Measurements from ENCODE around the gene ADGRG3.
"Not testable (repeated sequence)": the region's sequence is repeated elsewhere in the genome, so short reads cannot be mapped to it uniquely, and the experiment has no call there.

The ADGRG3 gene

DNA sequence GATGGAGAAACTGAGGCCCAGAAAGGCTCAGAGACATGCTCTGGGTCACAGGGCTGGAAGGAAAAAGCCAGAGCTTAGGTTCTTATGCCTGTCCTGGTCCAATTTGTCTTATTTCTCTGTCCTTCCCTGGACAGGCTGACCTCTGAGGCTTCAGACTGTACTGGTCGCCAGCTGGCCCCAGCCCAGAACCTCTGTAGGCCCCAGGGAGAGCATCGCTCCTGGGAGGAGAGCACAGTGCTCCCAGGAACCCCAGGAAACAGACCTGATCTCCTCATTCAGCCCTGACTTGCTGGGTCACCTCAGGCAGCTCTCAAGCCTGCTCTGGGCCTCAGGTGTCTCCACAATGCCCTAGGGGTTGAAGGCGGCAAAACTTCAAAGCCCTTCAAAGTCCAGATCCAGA lies 31.4 kb downstream of the ADGRG3 start:
- no peak for DNase-seq

DNA sequence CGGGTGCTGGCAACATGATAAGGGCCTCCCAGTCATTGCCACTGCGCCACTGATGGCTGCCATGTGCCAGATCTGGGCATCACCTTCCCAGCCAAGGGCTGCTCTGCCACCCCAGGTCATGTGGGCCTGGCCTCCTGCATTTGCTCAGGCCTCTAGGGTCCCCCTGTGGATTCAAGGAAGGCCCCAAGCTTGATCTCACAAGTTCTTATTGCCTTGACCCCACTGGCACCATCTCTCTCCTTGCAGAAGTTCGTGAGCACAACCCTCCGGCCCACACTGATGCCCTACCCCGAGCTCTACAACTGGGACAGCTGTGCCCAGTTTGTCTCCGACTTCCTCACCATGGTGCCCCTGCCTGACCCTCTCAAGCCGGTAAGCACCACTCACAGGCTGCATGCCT lies 31.8 kb downstream of the ADGRG3 start:
- no peak for DNase-seq

DNA sequence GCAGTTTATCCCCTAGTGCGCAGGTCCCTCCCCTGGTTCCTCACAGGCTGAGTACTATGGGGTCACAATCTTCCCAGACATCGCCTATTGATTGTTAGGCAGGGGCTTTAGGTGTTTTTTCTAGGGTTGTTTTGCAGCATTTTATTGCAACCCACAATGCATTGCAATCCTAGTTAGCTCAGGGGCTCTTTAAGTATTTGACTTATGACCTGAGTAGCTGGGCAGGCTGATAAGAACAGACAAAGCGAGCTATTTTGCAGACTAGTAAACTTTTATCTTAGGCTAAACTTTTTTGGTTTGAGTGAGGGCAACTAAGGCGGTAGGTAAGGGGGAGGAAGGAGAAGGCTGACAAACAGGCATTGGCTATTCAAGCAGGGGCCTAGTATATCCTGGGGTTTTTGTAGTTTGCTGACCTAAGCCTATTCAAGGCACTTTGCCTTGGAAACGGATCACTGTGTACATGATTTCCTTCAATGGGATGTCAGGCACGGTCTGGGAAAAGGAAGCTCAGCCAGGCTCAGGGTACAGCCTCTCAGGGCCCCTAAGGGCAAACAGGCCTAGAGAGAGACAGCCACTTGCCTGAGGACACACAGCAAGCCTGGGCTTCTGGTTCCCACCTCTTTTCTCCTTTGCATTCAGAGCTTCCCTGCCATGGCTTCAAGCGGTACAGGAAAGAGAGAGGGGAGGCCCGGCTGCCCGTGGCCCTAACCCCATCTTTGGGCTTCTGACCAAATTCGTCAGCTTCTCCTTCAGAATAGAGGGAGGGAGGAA lies 32.9 kb downstream of the ADGRG3 start:
- no peak for DNase-seq

DNA sequence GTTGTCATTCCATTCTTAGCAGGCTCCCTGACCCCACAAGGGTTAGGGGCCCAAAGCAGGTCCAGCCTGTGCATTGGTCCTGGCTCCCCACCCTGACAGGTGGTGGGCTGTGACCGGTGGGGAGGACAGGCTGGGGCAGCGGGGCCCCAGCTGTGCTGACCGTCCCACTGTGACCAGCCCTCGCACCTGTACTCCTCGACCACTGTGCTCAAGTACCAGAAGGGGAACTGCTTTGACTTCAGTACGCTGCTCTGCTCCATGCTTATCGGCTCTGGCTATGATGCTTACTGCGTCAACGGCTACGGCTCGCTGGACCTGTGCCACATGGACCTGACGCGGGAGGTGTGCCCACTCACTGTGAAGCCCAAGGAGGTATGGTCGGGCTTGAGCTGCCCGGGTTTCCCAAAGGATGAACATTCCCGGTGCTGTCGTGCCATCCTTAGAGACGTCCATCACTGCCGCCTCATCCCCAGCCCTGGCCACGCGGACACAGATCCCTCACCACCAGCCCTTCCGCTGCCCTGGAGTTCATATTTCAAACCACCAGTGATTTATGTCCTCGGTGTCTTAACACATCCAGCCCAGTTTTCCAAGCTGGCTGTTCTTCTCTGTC lies 33.8 kb downstream of the ADGRG3 start:
- DNase-seq: no peak

DNA sequence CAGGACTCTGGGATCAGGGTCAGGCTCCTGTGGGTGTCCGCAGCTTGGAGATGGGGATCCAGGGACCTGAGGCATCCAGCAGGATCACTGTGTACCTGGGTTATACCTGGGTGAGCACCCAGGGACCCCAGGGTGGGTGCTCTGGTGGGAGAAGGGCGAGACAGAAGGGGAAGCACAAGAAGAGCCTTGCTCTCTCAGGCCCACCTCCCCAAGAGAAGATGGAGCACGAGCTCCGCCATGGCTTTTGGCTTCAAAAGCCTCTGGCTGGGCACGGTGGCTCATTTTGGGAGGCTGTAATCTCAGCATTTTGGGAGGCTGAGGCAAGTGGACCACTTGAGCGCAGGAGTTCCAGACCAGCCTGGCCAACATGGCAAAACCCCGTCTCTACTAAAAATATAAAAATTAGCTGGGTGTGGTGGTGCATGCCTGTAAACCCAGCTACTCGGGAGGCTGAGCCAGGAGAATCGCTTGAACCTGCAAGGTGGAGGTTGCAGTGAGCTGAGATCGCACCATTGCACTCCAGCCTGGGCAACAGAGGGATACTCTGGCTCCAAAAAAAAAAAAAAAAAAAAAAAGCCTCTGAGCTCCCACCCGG lies 35.4 kb downstream of the ADGRG3 start:
- no peak for DNase-seq

DNA sequence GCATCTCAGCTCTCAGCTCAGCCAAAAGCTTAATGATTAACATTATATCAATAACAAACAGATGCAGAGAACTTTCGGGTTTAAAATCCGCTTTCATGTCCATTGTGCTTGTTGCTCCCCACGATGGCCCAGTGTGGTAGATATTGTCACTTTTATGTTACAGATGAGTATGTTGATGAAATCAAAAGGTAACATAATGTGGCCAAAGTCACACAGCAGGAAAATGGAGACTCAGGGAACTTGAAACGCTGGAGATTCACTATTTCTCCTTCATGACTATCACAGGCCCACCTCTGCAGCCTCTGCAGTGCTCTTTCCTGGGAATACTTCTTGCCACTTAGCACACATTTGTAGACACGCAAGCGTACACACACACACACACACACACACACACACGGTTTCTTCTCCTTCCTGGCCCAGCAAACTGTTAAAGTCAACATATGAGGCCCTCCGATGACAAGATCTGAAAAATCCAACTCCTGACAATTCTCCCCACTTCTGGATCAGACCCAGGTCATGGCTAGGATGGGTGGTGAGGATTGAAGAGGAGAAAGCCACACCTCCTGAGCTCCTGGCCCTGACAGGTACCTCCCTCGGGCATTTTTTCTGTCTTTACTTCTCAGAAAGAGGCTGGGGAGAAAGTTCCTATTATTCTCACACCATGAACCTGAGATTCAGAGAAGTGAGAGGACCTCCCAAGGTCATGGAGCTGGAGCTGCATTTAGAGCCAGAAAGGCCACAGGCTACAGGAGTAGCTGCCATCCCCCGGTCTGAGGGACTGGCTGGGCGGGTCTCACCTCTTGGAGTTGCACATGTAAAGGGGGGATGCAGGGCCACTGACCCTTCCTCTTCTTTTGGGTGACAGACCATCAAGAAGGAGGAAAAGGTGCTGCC lies 36.2 kb downstream of the ADGRG3 start:
- DNase-seq: no peak

DNA sequence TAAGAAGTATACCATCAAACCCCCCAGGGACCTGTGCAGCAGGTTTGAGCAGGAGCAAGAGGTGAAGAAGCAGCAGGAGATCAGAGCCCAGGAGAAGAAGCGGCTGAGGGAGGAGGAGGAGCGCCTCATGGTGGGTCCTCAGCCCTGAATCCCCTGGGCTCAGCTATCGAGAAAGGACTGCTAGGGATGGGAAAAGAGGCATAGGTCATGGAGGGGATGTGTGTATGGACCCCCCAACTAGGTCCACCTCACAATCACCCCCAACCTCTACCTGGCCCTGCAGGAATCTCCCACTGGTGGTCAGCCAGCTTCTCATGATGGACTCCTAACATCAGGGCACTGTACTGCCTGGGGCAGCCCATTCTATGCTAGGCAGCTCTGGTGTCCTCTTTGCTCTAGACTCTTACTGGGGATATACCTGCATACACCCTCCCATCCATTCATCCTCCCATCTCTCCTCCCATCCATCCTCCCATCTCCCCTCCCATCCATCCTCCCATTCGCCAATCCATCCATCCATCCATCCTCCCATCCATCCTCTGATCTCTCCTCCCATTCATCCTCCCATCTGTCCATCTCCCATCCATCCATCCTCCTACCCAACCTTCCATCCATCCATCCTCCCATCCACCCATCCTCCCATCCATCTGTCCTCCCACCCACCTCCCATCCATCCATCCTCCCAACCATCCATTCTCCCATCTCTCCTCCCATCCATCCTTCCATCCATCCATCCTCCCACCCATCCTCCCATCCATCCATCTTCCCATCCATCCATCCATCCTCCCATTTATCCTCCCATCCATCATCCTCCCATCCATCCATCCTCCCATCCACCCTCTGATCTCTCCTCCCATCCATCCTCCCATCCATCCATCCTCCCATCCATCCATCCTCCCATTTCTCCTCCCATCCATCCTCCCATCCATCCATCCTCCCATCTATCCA lies 37.1 kb downstream of the ADGRG3 start:
- DNase-seq: no peak

DNA sequence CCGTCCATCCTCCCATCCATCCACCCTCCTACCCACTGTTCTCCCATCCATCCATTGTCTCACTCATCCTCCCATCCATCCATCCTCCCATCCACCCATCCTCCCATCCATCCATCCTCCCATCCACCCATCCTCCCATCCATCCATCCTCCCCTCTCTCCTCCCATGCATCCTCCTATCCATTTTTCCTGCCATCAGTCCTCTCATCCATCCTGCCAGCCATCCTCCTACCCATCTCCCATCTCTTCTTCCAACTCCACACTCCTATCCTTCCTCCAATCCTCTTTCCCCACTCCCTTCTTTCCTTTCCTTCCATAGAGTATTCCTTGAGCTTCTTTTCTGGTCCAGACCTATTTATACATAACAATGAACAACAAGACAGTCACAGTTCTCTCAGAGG lies 38.6 kb downstream of the ADGRG3 start:
- DNase-seq: no peak

DNA sequence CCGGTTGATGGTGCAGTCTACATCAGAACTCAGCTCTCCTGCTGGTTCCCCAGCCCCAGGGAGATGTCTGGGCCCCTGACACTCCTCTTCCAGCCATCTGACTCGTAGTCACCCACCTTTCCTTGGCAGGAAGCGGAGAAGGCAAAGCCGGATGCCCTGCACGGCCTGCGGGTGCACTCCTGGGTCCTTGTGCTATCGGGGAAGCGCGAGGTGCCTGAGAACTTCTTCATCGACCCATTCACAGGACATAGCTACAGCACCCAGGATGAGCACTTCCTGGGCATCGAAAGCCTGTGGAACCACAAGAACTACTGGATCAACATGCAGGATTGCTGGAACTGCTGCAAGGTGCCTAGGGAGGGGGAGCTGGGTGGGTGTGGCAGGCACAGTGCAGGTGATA lies 39.2 kb downstream of the ADGRG3 start:
- DNase-seq: no peak

DNA sequence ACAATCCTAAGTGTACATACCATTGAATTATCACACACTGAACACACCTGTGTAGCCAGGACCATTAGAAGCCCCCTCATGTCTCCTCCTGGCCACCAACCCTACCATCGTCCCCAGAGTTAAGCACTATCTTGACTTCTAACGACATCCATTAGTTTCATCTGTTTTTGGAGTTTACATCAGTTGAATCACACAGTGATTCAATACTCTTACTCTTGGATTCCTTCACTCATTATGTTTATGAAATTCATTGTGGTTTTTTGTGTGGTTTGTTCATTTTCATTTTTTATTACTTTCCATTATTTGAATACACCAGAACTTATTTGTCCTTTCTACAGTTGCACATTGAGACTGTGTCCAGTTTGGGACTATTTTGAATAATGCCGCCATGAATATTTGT lies 40.1 kb downstream of the ADGRG3 start:
- peak in 1 of 2 experiments; percentile 25 for DNase-seq

DNA sequence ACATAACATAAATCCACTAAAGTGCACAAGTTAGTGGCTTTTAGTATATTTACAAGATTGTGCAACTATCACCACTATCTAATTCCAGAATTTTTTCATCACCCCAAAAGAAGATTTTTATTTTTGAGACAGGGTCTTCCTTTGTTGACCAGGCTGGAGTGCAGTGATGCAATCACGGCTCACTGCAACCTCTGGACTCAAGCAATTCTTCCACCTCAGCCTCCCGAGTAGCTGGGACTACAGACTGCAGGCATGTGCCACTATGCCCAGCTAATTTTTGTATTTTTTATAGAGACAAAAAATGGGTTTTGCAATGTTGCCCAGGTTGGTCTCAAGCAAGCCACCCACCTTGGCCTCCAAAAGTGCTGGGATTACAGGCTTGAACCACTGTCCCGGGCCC lies 41.6 kb downstream of the ADGRG3 start:
- no peak for DNase-seq

DNA sequence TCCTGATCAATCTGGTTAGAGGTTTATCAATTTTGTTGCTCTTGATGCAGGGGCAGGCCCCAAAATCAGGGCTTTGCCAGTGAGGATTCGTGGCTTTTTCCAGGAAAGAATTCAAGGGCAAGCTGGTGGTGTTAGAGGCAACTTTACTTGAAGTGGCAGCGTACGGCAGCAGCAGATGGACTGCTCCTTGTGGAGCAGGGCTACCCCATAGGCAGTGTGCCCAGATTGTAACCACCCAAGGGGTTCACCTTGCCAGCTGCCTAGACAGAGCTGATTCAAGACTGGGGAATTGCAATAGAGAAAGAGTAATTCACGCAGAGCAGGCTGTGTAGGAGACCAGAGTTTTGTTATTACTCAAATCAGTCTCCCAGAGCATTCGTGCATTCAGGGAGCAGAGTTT lies 43.2 kb downstream of the ADGRG3 start:
- DNase-seq: no peak

DNA sequence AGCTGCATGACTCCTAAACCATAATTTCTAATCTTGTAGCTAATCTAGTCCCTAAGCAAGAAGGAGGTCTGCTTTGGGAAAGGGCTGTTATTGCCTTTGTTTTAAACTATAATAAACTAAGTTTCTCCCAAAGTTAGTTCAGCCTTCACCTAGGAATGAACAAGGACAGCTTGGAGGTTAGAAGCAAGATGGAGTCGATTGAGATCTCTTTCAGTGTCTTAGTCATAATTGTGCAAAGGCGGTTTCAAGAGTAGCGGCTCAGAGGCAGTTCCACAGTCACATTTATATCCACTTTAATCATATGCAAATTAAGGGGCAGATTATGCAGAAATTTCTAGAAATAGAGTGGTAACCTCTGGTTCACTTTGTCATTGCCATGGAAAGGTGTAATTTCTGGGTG lies 43.9 kb downstream of the ADGRG3 start:
- DNase-seq: no peak

DNA sequence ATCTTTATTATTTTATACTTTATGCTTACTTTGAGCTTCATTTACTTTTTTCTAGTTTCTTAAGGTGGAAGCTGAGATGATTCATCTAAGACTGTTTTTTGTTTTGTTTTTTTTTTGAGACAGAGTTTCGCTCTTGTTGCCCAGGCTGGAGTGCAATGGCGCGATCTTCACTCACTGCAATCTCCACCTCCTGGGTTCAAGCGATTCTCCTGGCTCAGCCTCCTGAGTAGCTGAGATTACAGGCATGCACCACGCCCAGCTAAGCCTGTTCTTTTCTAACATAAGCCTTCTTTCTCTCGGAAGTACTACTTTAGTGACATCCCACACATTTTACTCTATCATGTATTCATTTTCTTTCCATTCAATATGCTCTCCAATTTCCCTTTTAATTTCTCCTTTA lies 44.5 kb downstream of the ADGRG3 start:
- not testable (repeated sequence) for DNase-seq

DNA sequence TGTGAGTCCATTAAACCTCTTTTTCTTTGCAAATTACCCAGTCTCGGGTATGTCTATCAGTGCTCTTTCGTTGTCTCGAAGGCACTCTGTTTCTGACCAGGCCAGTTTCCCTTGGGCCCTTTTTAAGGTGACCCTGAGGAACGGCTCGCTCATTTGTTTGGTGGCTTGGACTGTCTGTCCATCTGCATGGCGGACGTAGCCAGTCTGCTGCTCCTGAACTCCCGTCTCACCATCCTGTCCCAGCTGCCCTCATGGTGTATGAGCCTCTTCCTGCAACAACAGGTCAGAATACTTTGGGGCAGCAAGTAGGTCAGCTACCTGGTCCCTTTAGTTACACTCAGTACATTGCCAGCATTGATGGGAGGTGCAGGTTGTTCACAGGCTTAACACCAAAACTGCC lies 45.5 kb downstream of the ADGRG3 start:
- no peak for DNase-seq

DNA sequence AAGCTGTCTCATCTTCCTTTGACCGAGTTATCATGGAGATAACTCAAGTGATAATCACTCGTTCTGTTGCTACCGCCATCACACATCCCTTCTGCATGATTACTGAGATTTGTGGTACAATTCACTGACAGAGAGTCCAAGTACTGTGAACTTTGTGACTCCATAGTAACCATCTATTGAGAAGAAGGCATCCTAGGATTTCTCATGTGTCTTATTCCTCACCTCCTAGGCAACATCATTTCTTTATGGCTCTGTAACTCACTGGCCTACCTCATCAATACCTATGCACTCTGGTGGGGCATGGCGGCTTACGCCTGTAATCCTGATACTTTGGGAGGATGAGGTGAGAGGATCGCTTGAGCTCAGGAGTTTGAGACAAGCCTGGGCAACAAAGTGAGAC lies 45.9 kb downstream of the ADGRG3 start:
- DNase-seq: no peak

DNA sequence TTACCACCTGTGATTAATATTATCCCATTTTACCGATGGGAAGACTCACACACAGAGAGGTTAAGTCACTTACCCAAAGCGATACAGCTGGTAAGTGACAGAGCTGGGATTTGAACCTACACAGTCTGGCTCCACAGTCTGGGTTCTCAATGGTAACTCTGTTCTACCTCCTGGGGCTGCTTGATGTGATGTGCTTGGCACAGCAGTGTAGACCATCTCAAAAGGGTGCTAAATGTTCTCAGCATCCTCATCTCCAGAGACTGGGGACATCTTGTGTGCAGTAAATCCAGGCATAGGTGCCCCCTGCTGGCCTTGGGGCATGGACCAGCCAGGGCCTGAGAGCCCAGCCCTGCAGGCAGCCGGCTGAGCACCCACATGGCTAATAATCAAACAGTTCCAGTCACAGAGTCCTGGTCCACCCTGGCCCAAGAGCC lies 52.1 kb downstream of the ADGRG3 start:
- DNase-seq: peak in 1 of 2 experiments; percentile 35

DNA sequence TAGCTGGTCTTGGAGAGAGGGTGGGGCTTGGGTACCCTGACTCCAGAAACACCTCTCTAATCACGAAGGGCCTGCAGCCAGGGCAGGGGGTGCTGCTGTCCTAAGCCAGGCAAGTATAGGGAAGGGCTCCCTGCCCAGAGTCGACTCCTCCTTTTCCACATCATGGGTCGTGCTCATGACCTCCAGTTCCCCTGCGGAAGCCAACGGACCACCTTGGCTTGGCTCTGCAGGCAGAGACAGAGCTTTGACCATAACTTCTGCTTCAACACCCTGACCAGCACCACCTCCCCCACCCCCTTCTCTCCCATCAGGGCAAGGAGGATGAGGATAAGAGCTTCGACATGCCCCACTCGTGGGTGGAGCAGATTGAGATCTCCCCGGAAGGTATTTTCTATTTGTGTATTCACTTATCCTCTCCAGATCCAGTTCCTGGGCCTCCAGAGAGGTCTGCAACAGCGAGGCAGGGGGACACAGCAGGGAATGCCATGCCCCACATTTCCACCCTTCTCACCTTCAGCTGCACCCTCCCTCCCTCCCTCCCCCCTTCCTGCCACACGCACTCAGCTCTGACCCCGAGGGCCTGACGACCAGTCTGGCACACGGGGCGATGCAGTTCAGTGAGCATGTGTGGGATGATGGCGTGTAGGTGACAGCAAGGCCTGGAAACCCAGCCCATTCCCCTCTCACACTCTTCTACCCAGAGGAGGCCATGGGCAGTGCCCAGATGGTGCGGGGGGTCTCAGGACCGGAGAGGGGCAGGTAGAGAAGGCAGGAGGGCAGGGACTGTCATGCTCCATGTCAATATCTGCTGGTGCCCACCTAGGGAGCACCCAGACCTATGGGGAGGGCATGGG lies 53.5 kb downstream of the ADGRG3 start:
- DNase-seq: no peak

DNA sequence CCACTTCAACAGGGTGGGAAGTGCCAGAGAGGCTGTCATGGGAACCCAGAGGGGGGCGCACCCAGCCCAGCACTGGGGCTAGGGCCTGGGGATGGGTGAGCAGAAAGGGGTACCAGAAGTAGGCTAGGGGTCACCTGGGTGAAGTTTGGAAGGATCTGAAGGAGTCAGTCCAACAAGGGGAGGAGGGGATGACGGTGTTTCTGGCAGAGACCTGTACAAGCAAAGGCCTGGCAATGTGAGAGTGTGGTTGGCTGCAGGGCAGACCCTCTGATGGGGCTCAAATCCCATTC lies 54.0 kb downstream of the ADGRG3 start:
- DNase-seq: no peak

DNA sequence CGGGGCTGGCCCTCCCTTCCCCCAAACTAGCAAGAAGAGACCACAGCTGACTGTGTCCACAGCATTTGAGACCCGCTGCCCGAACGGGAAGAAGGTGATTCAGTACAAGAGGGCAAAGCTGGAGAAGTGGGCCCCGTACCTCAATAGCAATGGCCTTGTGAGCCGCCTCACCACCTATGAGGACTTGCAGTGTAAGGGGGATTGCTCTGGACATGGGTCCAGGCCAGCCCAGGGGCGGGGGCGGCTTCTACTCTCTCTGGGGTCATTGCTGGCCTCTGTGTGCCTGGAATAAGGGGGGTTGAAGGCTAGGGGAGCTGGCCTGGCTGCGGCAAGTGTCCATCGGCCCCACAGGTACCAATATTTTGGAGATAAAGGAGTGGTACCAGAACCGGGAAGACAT lies 54.5 kb downstream of the ADGRG3 start:
- no peak for DNase-seq

DNA sequence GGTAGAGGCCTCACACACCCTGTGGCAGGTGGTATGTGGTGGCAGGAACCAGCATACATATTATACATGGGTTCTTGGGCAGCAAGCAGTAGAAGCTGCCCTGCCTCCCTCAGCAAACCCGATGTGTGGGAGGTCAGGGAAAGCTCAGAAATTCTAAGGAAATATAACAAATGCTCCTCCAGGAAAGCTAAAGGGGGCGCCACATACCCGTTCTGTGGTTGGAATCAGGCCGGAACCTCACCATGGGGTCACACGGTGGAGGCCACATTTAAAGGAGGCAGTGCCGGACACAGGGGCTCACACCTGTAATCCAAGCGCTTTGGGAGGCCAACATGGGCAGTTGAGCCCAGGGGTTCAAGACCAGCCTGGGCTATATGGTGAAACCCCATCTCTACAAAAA lies 55.1 kb downstream of the ADGRG3 start:
- DNase-seq: no peak

Data from NCI-H526 (cell line).